GM18508 (cell line): ENCODE results near the gene FAM83G.
"Not testable (repeated sequence)": the region's sequence is repeated elsewhere in the genome, so short reads cannot be mapped to it uniquely, and the experiment has no call there.

Source experiments
- ATAC-seq: cut with Tn5 transposase; IDR thresholded peaks from one replicate; pipeline ENCODE4 v1.9.1; 2021; ENCODE audit warnings: moderate number of reproducible peaks; ENCODE audit not compliant: insufficient read depth, unreplicated experiment

The FAM83G gene

DNA sequence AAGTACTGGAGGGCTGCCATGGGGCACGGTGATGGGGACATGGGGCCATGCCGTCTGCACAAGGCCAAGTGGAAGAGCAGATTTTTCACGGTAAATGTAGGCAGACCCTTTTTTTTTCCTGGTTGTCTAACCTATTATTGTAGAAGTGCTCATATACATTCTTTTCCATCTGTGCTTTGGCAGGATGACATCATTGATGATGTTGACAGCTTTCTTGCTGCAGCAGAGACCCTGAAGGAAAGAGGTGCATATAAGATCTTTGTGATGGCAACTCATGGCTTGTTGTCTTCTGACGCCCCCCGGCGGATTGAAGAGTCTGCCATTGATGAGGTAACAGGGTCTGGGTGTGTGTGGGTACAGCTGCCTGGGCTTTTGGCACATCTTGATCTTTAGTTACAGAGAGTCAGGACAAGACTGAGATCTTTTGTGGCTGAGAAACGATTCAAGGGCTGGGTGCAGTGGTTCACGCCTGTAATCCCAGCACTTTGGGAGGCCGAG is 75.9 kb downstream of the FAM83G start:
- ATAC-seq: no peak

DNA sequence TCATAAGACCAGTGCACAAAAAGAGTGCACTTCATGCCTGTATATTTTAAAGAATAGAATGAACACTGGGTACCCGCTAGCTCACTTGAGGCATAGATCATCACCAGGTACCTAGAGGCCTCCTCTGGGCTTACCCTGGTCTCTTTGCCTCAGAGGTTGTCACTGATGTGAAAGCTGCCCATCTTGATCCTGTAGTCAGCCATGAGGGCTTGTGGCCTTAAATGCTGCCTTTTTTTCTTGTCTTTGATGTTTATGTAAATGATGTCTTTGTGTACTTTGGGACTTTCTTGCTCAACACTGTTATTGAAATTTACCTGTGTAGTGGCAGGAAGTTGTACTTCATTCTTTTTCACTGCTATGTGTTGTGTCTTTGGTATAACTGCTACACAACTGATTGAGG is 79.4 kb downstream of the FAM83G start:
- no peak for ATAC-seq

DNA sequence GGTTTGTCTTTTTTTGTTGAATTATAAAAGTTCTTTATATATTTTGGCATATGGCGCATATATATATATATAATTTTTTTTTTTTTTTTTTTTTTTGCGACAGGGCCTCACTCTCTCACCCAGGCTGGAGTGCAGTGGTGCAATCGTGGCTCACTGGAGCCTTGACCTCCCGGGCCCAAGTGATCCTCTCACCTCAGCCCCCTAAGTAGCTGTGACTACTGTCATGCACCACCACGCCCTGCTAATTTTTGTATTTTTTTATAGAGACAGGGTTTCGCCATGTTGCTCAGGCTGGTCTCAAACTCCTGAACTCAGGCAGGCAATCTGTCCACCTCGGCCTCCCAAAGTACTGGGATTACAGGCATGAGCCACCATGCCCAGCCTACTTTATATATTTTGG is 82.0 kb downstream of the FAM83G start:
- ATAC-seq: not testable (repeated sequence)

DNA sequence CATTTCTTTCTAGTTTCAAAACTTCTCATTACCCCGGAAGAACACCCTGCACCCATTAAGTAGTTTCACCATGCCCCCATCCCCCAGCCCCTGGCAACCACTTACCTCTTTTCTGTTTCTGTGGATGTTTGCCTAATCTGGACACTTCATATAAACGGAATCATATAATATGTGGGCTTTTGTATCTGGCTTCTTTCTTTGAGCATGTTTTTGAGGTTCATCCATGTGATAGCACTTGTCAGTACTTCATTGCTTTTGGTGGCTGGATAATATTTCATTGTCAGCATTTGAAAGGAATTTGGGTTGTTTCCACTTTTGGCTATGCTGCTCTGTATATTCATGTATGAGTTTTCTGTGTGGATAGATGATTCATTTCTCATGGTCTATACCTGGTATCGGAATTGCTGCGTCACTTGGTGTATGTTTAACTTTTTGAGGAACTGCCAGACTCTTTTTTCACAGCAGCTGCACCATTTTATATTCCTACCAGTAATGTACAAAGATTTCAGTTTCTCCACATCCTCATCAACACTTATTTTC is 82.6 kb downstream of the FAM83G start:
- peak; percentile 65 for ATAC-seq

DNA sequence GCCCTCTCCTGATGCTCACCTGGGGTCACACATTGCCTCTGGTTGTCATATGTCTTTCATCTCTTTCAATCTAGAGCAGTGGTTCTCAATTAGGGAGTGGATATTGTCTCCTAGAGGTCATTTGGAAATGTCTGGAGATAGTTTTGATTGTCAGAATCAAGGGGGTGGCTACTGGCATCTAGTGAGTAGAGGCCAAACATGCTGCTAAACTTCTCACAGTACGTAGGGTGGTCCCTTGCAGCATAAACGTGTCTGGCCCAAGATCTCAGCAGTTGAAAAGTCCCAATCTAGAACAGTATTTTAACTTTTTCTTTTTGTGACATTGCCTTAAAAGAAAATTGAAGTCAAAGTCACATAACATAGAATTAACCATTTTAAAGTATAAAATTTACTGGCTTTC is 83.1 kb downstream of the FAM83G start:
- ATAC-seq: no peak

DNA sequence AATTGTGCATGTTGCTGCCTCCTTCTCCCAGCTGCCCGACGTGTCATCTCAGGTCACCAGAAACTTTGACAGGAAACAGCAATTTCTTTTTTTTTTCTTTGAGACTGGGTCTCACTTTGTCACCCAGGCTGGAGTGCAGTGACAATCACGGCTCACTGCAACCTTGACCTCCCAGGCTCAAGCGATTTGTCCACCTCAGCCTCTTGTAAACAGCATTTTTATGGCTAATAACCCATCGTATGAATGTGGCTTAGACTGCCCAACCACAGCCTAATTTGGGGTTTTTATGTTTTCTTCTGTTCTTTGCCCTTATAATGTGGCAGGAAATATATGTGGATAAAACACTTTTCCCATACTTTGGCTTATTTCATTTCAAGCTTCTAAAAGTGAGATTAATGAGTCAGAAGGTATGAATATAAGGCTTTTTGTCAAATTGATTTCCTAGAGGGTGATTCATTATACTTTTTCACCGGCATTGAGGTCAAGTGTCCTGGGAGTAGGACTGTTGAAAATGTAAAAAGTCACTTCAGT is 83.6 kb downstream of the FAM83G start:
- ATAC-seq: no peak

DNA sequence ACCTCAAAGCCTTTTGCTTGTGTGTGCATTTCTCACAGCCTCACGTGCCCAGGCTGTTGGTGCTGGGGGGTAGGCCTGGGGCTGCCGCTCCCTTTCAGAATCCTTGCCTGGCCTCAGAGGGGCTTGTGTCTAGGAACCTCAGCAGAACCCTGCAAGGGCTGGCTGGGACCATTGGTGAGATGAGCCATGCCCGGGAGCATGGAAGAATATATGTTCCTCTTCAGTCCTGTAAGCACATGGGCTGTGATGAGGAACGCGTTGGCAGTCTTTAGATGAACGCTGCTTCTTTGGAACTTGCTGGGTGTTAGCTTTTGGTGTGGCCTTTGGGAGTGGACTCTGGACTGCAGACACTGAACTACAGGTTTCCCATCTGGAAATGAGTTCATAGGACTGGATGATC is 84.6 kb downstream of the FAM83G start:
- ATAC-seq: no peak
